Rectal smooth muscle tissue (tissue), 1 donor: ENCODE results near the gene STK24.
"Not testable (repeated sequence)": the region's sequence is repeated elsewhere in the genome, so short reads cannot be mapped to it uniquely, and the experiment has no call there.

Source experiments
- H3K27ac ChIP-seq: one replicate; pipeline ENCODE4 v1.7.0; 2013; ENCODE audit warnings: low read depth, low read length, inconsistent platforms
- H3K27me3 ChIP-seq: one replicate; pipeline ENCODE4 v1.7.0; 2013; ENCODE audit warnings: low read length; ENCODE audit not compliant: control insufficient read depth, insufficient read depth
- H3K36me3 ChIP-seq: one replicate; pipeline ENCODE4 v1.7.0; 2013; ENCODE audit warnings: low read length; ENCODE audit not compliant: control insufficient read depth, insufficient read depth
- H3K4me1 ChIP-seq: one replicate; pipeline ENCODE4 v1.7.0; 2013; ENCODE audit warnings: low read length; ENCODE audit not compliant: control insufficient read depth, insufficient read depth
- H3K4me3 ChIP-seq: one replicate; pipeline ENCODE4 v1.7.0; 2013; ENCODE audit warnings: low read length
- H3K9ac ChIP-seq: one replicate; pipeline ENCODE4 v1.7.0; 2013; ENCODE audit warnings: low read length

Gene STK24

DNA sequence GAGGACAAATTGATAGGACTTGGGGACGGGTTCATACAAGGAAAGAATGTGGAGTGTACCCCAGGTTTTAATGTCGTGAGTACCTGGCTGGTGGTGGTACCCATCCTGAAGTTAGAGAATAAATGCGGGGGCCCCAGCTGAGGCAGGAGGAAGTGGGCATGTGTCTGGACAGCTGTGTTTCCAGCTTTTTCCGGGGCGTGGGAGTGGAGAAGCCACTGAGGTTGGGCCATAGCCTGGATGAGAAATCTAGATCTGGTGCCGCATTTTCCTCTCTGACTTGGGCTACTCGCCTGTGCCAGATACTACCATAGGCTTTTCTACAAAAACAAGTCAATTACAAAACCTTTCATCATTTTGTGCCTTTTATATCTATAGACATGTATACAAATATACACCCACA, 147.4 kb downstream of the STK24 start:
- Histone ChIP-seq H3K4me1 (no peaks in the 10 kb centered on the region), H3K4me3 (no peak overlapping the region), H3K27ac (no peak overlapping the region), H3K9ac (no peak overlapping the region), H3K27me3 (no peaks in the 10 kb centered on the region), H3K36me3 (peaks cover 3% of the 10 kb centered on the region)

GRCh38 chr13:98429081-98429480, 147.8 kb downstream of the STK24 start:
- Histone ChIP-seq H3K27ac (no peak overlapping the region), H3K4me3 (no peak overlapping the region), H3K4me1 (no peaks in the 10 kb centered on the region), H3K36me3 (peaks cover 3% of the 10 kb centered on the region), H3K27me3 (no peaks in the 10 kb centered on the region), H3K9ac (no peak overlapping the region)

GRCh38 chr13:98428256-98428966, 148.5 kb downstream of the STK24 start:
- no peaks in the 10 kb centered on the region for H3K4me1 ChIP-seq
- H3K27me3 ChIP-seq, result no peaks in the 10 kb centered on the region
- H3K9ac ChIP-seq, result no peak overlapping the region
- H3K27ac ChIP-seq, result no peak overlapping the region
- peaks cover 3% of the 10 kb centered on the region for H3K36me3 ChIP-seq
- no peak overlapping the region for H3K4me3 ChIP-seq

DNA sequence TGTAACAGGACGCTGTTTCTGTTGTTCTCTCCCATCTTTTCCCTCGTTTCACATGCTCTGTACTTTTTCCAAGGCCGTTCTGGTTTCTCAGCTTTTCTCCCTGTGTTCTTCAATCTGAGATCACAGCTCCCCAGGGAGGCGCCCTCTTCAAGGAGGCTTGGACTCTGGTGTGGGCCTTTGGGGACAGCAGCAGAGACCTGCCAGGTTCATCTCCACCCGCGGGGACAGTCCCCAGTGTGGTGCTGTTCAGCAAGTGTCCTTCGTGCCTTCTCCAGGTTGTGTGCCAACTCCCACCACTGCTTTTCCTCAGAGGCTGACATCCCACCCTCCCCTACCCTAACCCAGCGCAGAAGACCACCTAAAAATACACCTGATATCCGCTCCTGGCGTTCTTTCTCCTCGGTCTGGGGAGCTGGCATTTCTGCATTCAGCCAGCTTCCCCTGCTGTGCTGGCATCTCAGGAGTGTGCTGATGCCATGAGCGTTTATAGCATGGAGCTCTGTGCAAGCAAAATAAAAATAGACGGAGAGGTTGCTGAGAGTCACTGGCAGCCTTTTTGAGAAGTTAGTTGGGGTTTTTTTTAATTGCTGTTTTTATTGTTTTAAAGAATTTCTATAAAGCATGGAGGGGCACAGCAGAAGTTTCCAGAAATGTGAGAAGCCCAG, 149.4 kb downstream of the STK24 start:
- Histone ChIP-seq H3K4me1 (no peaks in the 10 kb centered on the region), H3K4me3 (no peak overlapping the region), H3K36me3 (peaks cover 3% of the 10 kb centered on the region), H3K9ac (no peak overlapping the region), H3K27me3 (no peaks in the 10 kb centered on the region), H3K27ac (no peak overlapping the region)

GRCh38 chr13:98423417-98423816, 153.5 kb downstream of the STK24 start:
- Histone ChIP-seq H3K4me3 (no peak overlapping the region), H3K36me3 (peaks cover 3% of the 10 kb centered on the region)

GRCh38 chr13:98422046-98422445, 154.9 kb downstream of the STK24 start:
- H3K27ac ChIP-seq, result no peak overlapping the region
- no peaks in the 10 kb centered on the region for H3K4me1 ChIP-seq
- H3K9ac ChIP-seq, result no peak overlapping the region
- no peaks in the 10 kb centered on the region for H3K36me3 ChIP-seq
- no peaks in the 10 kb centered on the region for H3K27me3 ChIP-seq
- no peak overlapping the region for H3K4me3 ChIP-seq

More at GRCh38 chr13:98423417-98423816, 153.5 kb downstream of the STK24 start:
- Histone ChIP-seq H3K27ac (no peak overlapping the region), H3K4me1 (no peaks in the 10 kb centered on the region), H3K9ac (no peak overlapping the region), H3K27me3 (no peaks in the 10 kb centered on the region)

GRCh38 chr13:98420554-98421175, 156.2 kb downstream of the STK24 start:
- Histone ChIP-seq H3K9ac (no peak overlapping the region), H3K36me3 (no peaks in the 10 kb centered on the region), H3K27ac (no peak overlapping the region), H3K4me3 (no peak overlapping the region), H3K4me1 (no peaks in the 10 kb centered on the region), H3K27me3 (no peaks in the 10 kb centered on the region)

DNA sequence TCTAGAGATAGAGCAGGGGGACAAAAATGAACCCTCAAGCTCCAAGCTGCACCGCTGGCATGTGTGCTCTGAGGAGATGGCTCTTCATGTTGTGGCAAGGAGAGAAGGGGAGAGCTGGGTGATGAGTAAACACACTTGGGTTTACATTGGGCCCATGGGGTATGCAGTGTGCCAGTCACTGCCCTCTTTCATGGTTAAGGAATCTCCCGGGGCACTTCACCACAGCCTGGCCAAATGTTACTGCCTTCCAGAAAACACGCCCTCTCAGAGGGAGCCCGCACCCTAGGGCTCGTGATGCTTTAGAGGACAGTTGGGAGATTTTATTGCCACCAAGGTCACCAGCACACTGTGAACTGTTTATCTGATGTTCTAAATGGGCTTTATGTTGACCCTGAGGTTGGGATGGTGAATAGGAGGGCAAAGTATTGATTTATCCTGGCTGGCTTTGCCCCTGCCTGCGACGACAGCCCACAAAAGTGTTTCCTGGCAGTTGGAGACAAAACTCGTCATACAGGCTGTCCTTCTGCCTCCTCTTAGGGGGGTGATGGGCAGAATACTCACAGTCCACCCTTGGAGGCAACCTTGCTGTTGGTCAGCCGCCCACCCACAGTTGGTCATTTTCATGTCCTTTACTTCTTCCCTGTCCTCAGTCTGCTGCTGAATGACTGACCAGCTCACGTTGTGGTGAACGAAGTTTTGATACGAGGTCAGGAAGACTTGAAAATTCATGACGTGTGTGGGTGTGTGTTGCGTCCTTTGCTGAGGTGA, 156.9 kb downstream of the STK24 start:
- Histone ChIP-seq H3K4me3 (no peak overlapping the region), H3K27ac (no peak overlapping the region), H3K9ac (peak overlapping the region; percentile 3), H3K36me3 (no peaks in the 10 kb centered on the region), H3K4me1 (no peaks in the 10 kb centered on the region), H3K27me3 (no peaks in the 10 kb centered on the region)

GRCh38 chr13:98416408-98416807, 160.5 kb downstream of the STK24 start:
- no peak overlapping the region for H3K9ac ChIP-seq
- H3K4me1 ChIP-seq, result no peaks in the 10 kb centered on the region
- no peak overlapping the region for H3K4me3 ChIP-seq
- H3K36me3 ChIP-seq, result peaks cover 2% of the 10 kb centered on the region
- H3K27me3 ChIP-seq, result no peaks in the 10 kb centered on the region
- H3K27ac ChIP-seq, result no peak overlapping the region

GRCh38 chr13:98415326-98416070, 161.4 kb downstream of the STK24 start:
- H3K36me3 ChIP-seq, result peaks cover 2% of the 10 kb centered on the region

GRCh38 chr13:98413796-98414195, 163.1 kb downstream of the STK24 start:
- no peak overlapping the region for H3K27ac ChIP-seq
- no peaks in the 10 kb centered on the region for H3K27me3 ChIP-seq
- no peak overlapping the region for H3K4me3 ChIP-seq
- no peak overlapping the region for H3K9ac ChIP-seq
- no peaks in the 10 kb centered on the region for H3K4me1 ChIP-seq
- peaks cover 2% of the 10 kb centered on the region for H3K36me3 ChIP-seq

More at GRCh38 chr13:98415326-98416070, 161.4 kb downstream of the STK24 start:
- no peaks in the 10 kb centered on the region for H3K4me1 ChIP-seq
- H3K4me3 ChIP-seq, result no peak overlapping the region
- H3K27ac ChIP-seq, result no peak overlapping the region
- H3K27me3 ChIP-seq, result no peaks in the 10 kb centered on the region
- H3K9ac ChIP-seq, result no peak overlapping the region

GRCh38 chr13:98413278-98413677, 163.6 kb downstream of the STK24 start:
- not testable (repeated sequence) for H3K27ac ChIP-seq, H3K9ac ChIP-seq, H3K36me3 ChIP-seq, H3K4me1 ChIP-seq, H3K27me3 ChIP-seq, H3K4me3 ChIP-seq
